Measurements from ENCODE around the gene OR6C70. TPM values are rescaled to one million over a fixed set of nuclear protein-coding genes. Genes with fewer than 3 reads are reported as not detected.

The OR6C70 gene
- total RNA-seq (not detected in 2 replicates), polyA plus RNA-seq (not detected in 2 replicates), polyA minus RNA-seq (not detected in 2 replicates), Bru-seq, nascent RNA (not detected), BruChase-seq, experiment 1, labeled RNA remaining after a 6-hour chase (not detected), BruChase-seq, experiment 2, labeled RNA remaining after a 2-hour chase (not detected)
- not detected in 2 replicates for polyA plus RNA-seq (2011; cell fraction: cytosol; rRNA removed)
- not detected in 2 replicates for polyA plus RNA-seq (2011; cell fraction: nucleus; rRNA removed)
- not detected in 2 replicates for polyA plus RNA-seq (2012)
- not detected for polyA minus RNA-seq (2011; cell fraction: cytosol; rRNA and poly(A)+ RNA removed)
- not detected in 2 replicates for polyA minus RNA-seq (2011; cell fraction: nucleus; rRNA and poly(A)+ RNA removed)
- long read RNA-seq, result 0 reads

GRCh38 chr12:55470088-55470829 lies at the start of gene OR6C70:
OR6C70 (minus strand) TSS chr12:55470138; CDS start chr12:55470138, 0 bp downstream.
- dilution Hi-C loops (cut with MboI; ENCODE audit: extremely low pct_ligation_motif_present, low sequenced_read_pairs), result no loop called here
- Histone ChIP-seq H3K27me3 (ENCODE audit: control insufficient read depth in 2 of 2, insufficient read depth in 2 of 2, low read length in 2 of 2) (no peaks in the 10 kb centered on the region), H4K20me1 (replicated peaks; ENCODE audit: control insufficient read depth, extremely low read depth, insufficient read depth, low read length) (no peaks in the 10 kb centered on the region), H3K79me2 (ENCODE audit: control insufficient read depth, insufficient read depth, low read length) (no peaks in the 10 kb centered on the region), H3K9ac (replicated peaks; ENCODE audit: extremely low read depth, insufficient read depth, low read length) (no peak within 1 kb of the TSS), H3K4me2 (ENCODE audit: insufficient read depth, low read length) (no peak within 1 kb of the TSS), H3K4me3 (replicated peaks in 1 of 3; ENCODE audit: insufficient read depth in 1 of 3, low read depth in 1 of 3, low read length in 3 of 3) (no peak within 1 kb of the TSS), H3K36me3 (ENCODE audit: control insufficient read depth in 2 of 2, extremely low read depth in 1 of 2, insufficient read depth in 2 of 2, low read length in 2 of 2) (no peaks in the 10 kb centered on the region), H3K27ac (ENCODE audit: insufficient read depth, low read depth, low read length) (no peak within 1 kb of the TSS), H3K4me1 (ENCODE audit: control insufficient read depth, extremely low read depth, insufficient read depth, low read length) (no peaks in the 10 kb centered on the region), H2AFZ (ENCODE audit: low read depth, low read length) (no peak within 1 kb of the TSS), H3K9me1 (replicated peaks; ENCODE audit: control insufficient read depth, extremely low read depth, insufficient read depth, low read length) (no peaks in the 10 kb centered on the region), H3K9me3 (replicated peaks; ENCODE audit: control insufficient read depth, insufficient read depth, low read length) (no peaks in the 10 kb centered on the region)
- no peak for DNase-seq (ENCODE audit: low read depth, low spot score)
- FAIRE-seq, result no peak
- CTCF ChIA-PET, result no interaction called here
- intact Hi-C loops (cut with micrococcal nuclease), result no loop called here
- POLR2A ChIA-PET, result no interaction called here
- BruUV-seq (replicated peaks), result no TSS peak
- TF ChIP-seq JUN (IDR thresholded peaks at IDR 0.05; ENCODE audit: borderline replicate concordance, insufficient read depth, insufficient read length, low read depth), result no peak
- no peak for TF ChIP-seq POLR2AphosphoS5 (IDR thresholded peaks at IDR 0.05; ENCODE audit: insufficient read depth, low read depth, low read length)
- no peak for TF ChIP-seq MAX (IDR thresholded peaks at IDR 0.05; ENCODE audit: insufficient read depth, insufficient read length)
- TF ChIP-seq CTCF (IDR thresholded peaks at IDR 0.05; ENCODE audit: extremely low read depth in 1 of 2, insufficient read depth in 1 of 2, low read depth in 1 of 2, low read length in 2 of 2), result no peak

All from endothelial cell of umbilical vein (primary cell).